Neural progenitor cell (in vitro differentiated cells): ENCODE data around the gene CD151. TPM values are rescaled to one million over a fixed set of nuclear protein-coding genes. Genes with fewer than 3 reads are reported as not detected.

Experiments
- DNase-seq: peaks from one replicate; pipeline ENCODE4 v3.0.0-alpha.2; 2016; ENCODE audit warnings: low spot score
- H2AFZ ChIP-seq: fragments of 200-600 bp; sonication (generic); replicated peaks from 2 replicates; pipeline ENCODE4 v1.6.1; 2016; ENCODE audit warnings: antibody characterized with exemption
- H3F3A ChIP-seq: fragments of 200-600 bp; sonication (generic); 2 replicates; pipeline ENCODE4 v1.6.1; 2016; ENCODE audit warnings: antibody characterized with exemption, low read depth
- H3K27ac ChIP-seq: fragments of 200-600 bp; sonication (generic); 2 replicates; pipeline ENCODE4 v1.5.1; 2016; ENCODE audit warnings: mild to moderate bottlenecking
- H3K27me3 ChIP-seq: fragments of 200-600 bp; sonication (generic); 2 replicates; pipeline ENCODE4 v1.6.1; 2016; ENCODE audit warnings: mild to moderate bottlenecking, moderate library complexity
- H3K36me3 ChIP-seq: fragments of 200-600 bp; sonication (generic); 2 replicates; pipeline ENCODE4 v1.5.1; 2016
- H3K4me1 ChIP-seq: fragments of 200-600 bp; sonication (generic); 2 replicates; pipeline ENCODE4 v1.6.1; 2016; ENCODE audit warnings: mixed run types
- H3K4me2 ChIP-seq: fragments of 200-600 bp; sonication (generic); 2 replicates; pipeline ENCODE4 v1.6.1; 2016
- H3K4me3 ChIP-seq: fragments of 200-600 bp; sonication (generic); 2 replicates; pipeline ENCODE4 v1.5.1; 2016
- H3K79me2 ChIP-seq: fragments of 200-600 bp; sonication (generic); 2 replicates; pipeline ENCODE4 v1.6.1; 2016; ENCODE audit warnings: low read depth
- H3K9ac ChIP-seq: fragments of 200-600 bp; sonication (generic); 2 replicates; pipeline ENCODE4 v1.6.1; 2016
- H3K9me3 ChIP-seq: fragments of 200-600 bp; sonication (generic); 2 replicates; pipeline ENCODE4 v1.5.1; 2016; ENCODE audit warnings: low read depth
- H4K20me1 ChIP-seq: fragments of 200-600 bp; sonication (generic); 2 replicates; pipeline ENCODE4 v1.6.1; 2016; ENCODE audit warnings: low read depth
- H3K27ac Mint-ChIP-seq: 3 replicates; pipeline ENCODE4 v1.8.0; 2021; ENCODE audit warnings: mixed read lengths
- H3K27me3 Mint-ChIP-seq: 2 replicates; pipeline ENCODE4 v1.8.0; 2022; ENCODE audit warnings: low read depth, mild to moderate bottlenecking, inconsistent platforms, moderate library complexity, mixed read lengths; ENCODE audit not compliant: insufficient read depth
- H3K36me3 Mint-ChIP-seq: 3 replicates; pipeline ENCODE4 v1.8.0; 2021; ENCODE audit warnings: mixed read lengths
- H3K4me1 Mint-ChIP-seq: 3 replicates; pipeline ENCODE4 v1.8.0; 2021; ENCODE audit warnings: mixed read lengths
- H3K4me3 Mint-ChIP-seq: 3 replicates; pipeline ENCODE4 v1.8.0; 2021; ENCODE audit warnings: mild to moderate bottlenecking, moderate library complexity, mixed read lengths
- H3K9me3 Mint-ChIP-seq: 3 replicates; pipeline ENCODE4 v1.8.0; 2020; ENCODE audit warnings: mixed read lengths
- CTCF ChIP-seq: fragments of 200-600 bp; sonication (generic); IDR thresholded peaks from 2 replicates; pipeline ENCODE4 v1.5.1; 2017; ENCODE audit warnings: antibody characterized with exemption, mild to moderate bottlenecking
- EZH2 ChIP-seq: fragments of 200-600 bp; sonication (generic); IDR thresholded peaks from 2 replicates; pipeline ENCODE4 v1.6.1; 2017; ENCODE audit warnings: antibody characterized with exemption, mild to moderate bottlenecking, moderate library complexity
- EZH2phosphoT487 ChIP-seq: fragments of 200-600 bp; sonication (generic); IDR thresholded peaks from 2 replicates; pipeline ENCODE4 v1.6.1; 2017; ENCODE audit warnings: antibody characterized with exemption
- total RNA-seq: library from RNA; depleted of rRNA; stranded (reverse); fragments of >200 nt; gene quantifications from 2 replicates; pipeline ENCODE4 v1.2.3, GENCODE V29; 2015; ENCODE audit warnings: low replicate concordance

Gene CD151
- total RNA-seq, 1 donor from 2014 or later = 37.4 TPM

- peak overlapping the region; percentile 25 for H3K27ac Mint-ChIP-seq
- DNase-seq = no peak
Measured at GRCh38 chr11:870418-870817, 37.7 kb downstream of the CD151 start.

GRCh38 chr11:871472-871871, 38.7 kb downstream of the CD151 start:
- no peaks in the 10 kb centered on the region for H3K4me1 ChIP-seq
- Mint-ChIP-seq H3K27me3 (peaks cover 10% of the 10 kb centered on the region), H3K4me1 (no peaks in the 10 kb centered on the region), H3K36me3 (peaks cover 10% of the 10 kb centered on the region), H3K9me3 (no peaks in the 10 kb centered on the region), H3K4me3 (no peak overlapping the region), H3K27ac (no peak overlapping the region)
- H3K36me3 ChIP-seq = no peaks in the 10 kb centered on the region
- no peak overlapping the region for H3K4me3 ChIP-seq
- peaks cover 19% of the 10 kb centered on the region for H4K20me1 ChIP-seq
- peaks cover 3% of the 10 kb centered on the region for H3F3A ChIP-seq
- H2AFZ ChIP-seq = no peak overlapping the region
- H3K27me3 ChIP-seq = no peaks in the 10 kb centered on the region
- H3K9me3 ChIP-seq = no peaks in the 10 kb centered on the region
- no peak for DNase-seq
- no peaks in the 10 kb centered on the region for H3K79me2 ChIP-seq
- H3K9ac ChIP-seq = no peak overlapping the region
- no peak overlapping the region for H3K27ac ChIP-seq
- TF ChIP-seq EZH2 = no peak
- TF ChIP-seq EZH2phosphoT487 = no peak
- TF ChIP-seq CTCF = no peak
- no peak overlapping the region for H3K4me2 ChIP-seq

More at GRCh38 chr11:870418-870817, 37.7 kb downstream of the CD151 start:
- no peaks in the 10 kb centered on the region for H3K79me2 ChIP-seq
- peaks cover 5% of the 10 kb centered on the region for H3K27me3 Mint-ChIP-seq
- no peak overlapping the region for H3K9ac ChIP-seq
- TF ChIP-seq EZH2phosphoT487 (no peak), CTCF (no peak), EZH2 (no peak)
- H3K27me3 ChIP-seq = no peaks in the 10 kb centered on the region
- no peak overlapping the region for H3K4me3 Mint-ChIP-seq
- H3K4me1 Mint-ChIP-seq = no peaks in the 10 kb centered on the region
- no peaks in the 10 kb centered on the region for H3K9me3 ChIP-seq
- no peak overlapping the region for H3K4me3 ChIP-seq
- H3K4me1 ChIP-seq = no peaks in the 10 kb centered on the region
- no peaks in the 10 kb centered on the region for H3K36me3 ChIP-seq
- no peak overlapping the region for H2AFZ ChIP-seq
- no peak overlapping the region for H3K4me2 ChIP-seq
- H4K20me1 ChIP-seq = peaks cover 19% of the 10 kb centered on the region
- no peak overlapping the region for H3K27ac ChIP-seq
- no peaks in the 10 kb centered on the region for H3K9me3 Mint-ChIP-seq
- H3K36me3 Mint-ChIP-seq = peaks cover 5% of the 10 kb centered on the region
- peaks cover 3% of the 10 kb centered on the region for H3F3A ChIP-seq

GRCh38 chr11:872799-873198, 40.0 kb downstream of the CD151 start:
- no peaks in the 10 kb centered on the region for H3K9me3 Mint-ChIP-seq
- no peak overlapping the region for H2AFZ ChIP-seq
- H3K4me1 Mint-ChIP-seq = no peaks in the 10 kb centered on the region
- H3K36me3 ChIP-seq = no peaks in the 10 kb centered on the region
- no peaks in the 10 kb centered on the region for H3K79me2 ChIP-seq
- no peak overlapping the region for H3K4me3 Mint-ChIP-seq
- H3K27me3 ChIP-seq = no peaks in the 10 kb centered on the region
- H3K9me3 ChIP-seq = no peaks in the 10 kb centered on the region
- H3K27ac Mint-ChIP-seq = no peak overlapping the region
- H3K36me3 Mint-ChIP-seq = peaks cover 12% of the 10 kb centered on the region
- no peak overlapping the region for H3K27ac ChIP-seq
- H3K4me1 ChIP-seq = no peaks in the 10 kb centered on the region
- no peak overlapping the region for H3K4me2 ChIP-seq
- no peak for TF ChIP-seq EZH2
- H3F3A ChIP-seq = no peaks in the 10 kb centered on the region
- H3K9ac ChIP-seq = no peak overlapping the region
- H3K27me3 Mint-ChIP-seq = peaks cover 10% of the 10 kb centered on the region
- no peak overlapping the region for H3K4me3 ChIP-seq
- DNase-seq = no peak
- H4K20me1 ChIP-seq = peaks cover 19% of the 10 kb centered on the region

GRCh38 chr11:873706-874105, 41.0 kb downstream of the CD151 start:
- Histone ChIP-seq H3K36me3 (no peaks in the 10 kb centered on the region), H3F3A (no peaks in the 10 kb centered on the region), H4K20me1 (peaks cover 16% of the 10 kb centered on the region), H3K4me3 (no peak overlapping the region), H3K27me3 (no peaks in the 10 kb centered on the region), H3K9ac (no peak overlapping the region), H3K79me2 (no peaks in the 10 kb centered on the region), H3K9me3 (no peaks in the 10 kb centered on the region), H3K27ac (no peak overlapping the region), H3K4me1 (no peaks in the 10 kb centered on the region), H3K4me2 (no peak overlapping the region), H2AFZ (no peak overlapping the region)
- TF ChIP-seq CTCF (no peak), EZH2 (no peak), EZH2phosphoT487 (no peak)
- peaks cover 10% of the 10 kb centered on the region for H3K27me3 Mint-ChIP-seq
- DNase-seq = no peak
- H3K9me3 Mint-ChIP-seq = no peaks in the 10 kb centered on the region
- H3K4me1 Mint-ChIP-seq = no peaks in the 10 kb centered on the region
- H3K27ac Mint-ChIP-seq = no peak overlapping the region
- no peak overlapping the region for H3K4me3 Mint-ChIP-seq
- peaks cover 12% of the 10 kb centered on the region for H3K36me3 Mint-ChIP-seq
